ENCODE results near the gene C1QL2.

The C1QL2 gene

GRCh38 chr2:119184512-119184911, 26.0 kb upstream of the C1QL2 start:
- no peak for TF ChIP-seq CTCF (IDR thresholded peaks at IDR 0.05)
- no peak overlapping the region for H3K27ac ChIP-seq
- H3K9me3 ChIP-seq: no peaks in the 10 kb centered on the region
- no peak for DNase-seq
- H3K4me1 ChIP-seq: peaks cover 0 to 2% (median 1%) of the 10 kb centered on the region in 4 donors
- H3K36me3 ChIP-seq: no peaks in the 10 kb centered on the region
- H3K4me3 ChIP-seq: no peak overlapping the region
- intact Hi-C loops (cut with DNase I; ENCODE audit: low total_unique reads): no loop called here
- H3K27me3 ChIP-seq: peaks cover 0 to 4% of the 10 kb centered on the region in 2 donors

- peaks cover 0 to 9% (median 9%) of the 10 kb centered on the region in 4 donors for H3K4me1 ChIP-seq
- H3K9me3 ChIP-seq: no peaks in the 10 kb centered on the region
- intact Hi-C loops (cut with DNase I; ENCODE audit: low total_unique reads): no loop called here
- H3K27me3 ChIP-seq: no peaks in the 10 kb centered on the region
- H3K4me3 ChIP-seq: no peak overlapping the region
- no peak overlapping the region for H3K27ac ChIP-seq
- TF ChIP-seq CTCF (IDR thresholded peaks at IDR 0.05): no peak
- H3K36me3 ChIP-seq: no peaks in the 10 kb centered on the region
- no peak for DNase-seq
These were observed 23.4 kb upstream of the C1QL2 start for GRCh38 chr2:119181791-119182445.

- Histone ChIP-seq H3K36me3 (no peaks in the 10 kb centered on the region), H3K27ac (no peak overlapping the region), H3K27me3 (no peaks in the 10 kb centered on the region), H3K9me3 (no peaks in the 10 kb centered on the region), H3K4me3 (no peak overlapping the region), H3K4me1 (peaks cover 0 to 9% (median 9%) of the 10 kb centered on the region in 4 donors)
- DNase-seq: no peak
- intact Hi-C loops (cut with DNase I; ENCODE audit: low total_unique reads): no loop called here
- TF ChIP-seq CTCF (IDR thresholded peaks at IDR 0.05): no peak
These were observed 22.8 kb upstream of the C1QL2 start for GRCh38 chr2:119181391-119181790.

GRCh38 chr2:119180892-119181291, 22.3 kb upstream of the C1QL2 start:
- H3K4me3 ChIP-seq: no peak overlapping the region
- peaks cover 0 to 9% (median 9%) of the 10 kb centered on the region in 4 donors for H3K4me1 ChIP-seq
- intact Hi-C loops (cut with DNase I; ENCODE audit: low total_unique reads): no loop called here
- no peaks in the 10 kb centered on the region for H3K9me3 ChIP-seq
- no peaks in the 10 kb centered on the region for H3K27me3 ChIP-seq
- no peaks in the 10 kb centered on the region for H3K36me3 ChIP-seq
- no peak for TF ChIP-seq CTCF (IDR thresholded peaks at IDR 0.05)
- no peak for DNase-seq
- no peak overlapping the region for H3K27ac ChIP-seq

- H3K4me1 ChIP-seq: peaks cover 0 to 9% (median 9%) of the 10 kb centered on the region in 4 donors
- no peak for TF ChIP-seq CTCF (IDR thresholded peaks at IDR 0.05)
- no peaks in the 10 kb centered on the region for H3K36me3 ChIP-seq
- no peak overlapping the region for H3K27ac ChIP-seq
- no peak for DNase-seq
- H3K27me3 ChIP-seq: no peaks in the 10 kb centered on the region
- H3K9me3 ChIP-seq: no peaks in the 10 kb centered on the region
- intact Hi-C loops (cut with DNase I; ENCODE audit: low total_unique reads): no loop called here
- no peak overlapping the region for H3K4me3 ChIP-seq
These were observed 21.4 kb upstream of the C1QL2 start for GRCh38 chr2:119179991-119180390.

Data from tibial artery (tissue), 4 donors.